MCF 10A (cell line): Measurements from ENCODE around the gene BRD1. TPM values are rescaled to one million over a fixed set of nuclear protein-coding genes. Genes with fewer than 3 reads are reported as not detected.

Experiments used
- BruUV-seq: library from RNA; stranded (reverse); fragments of 400-500 nt; replicated peaks from 2 replicates; lab custom pipeline; 2021; lab: Mats Ljungman, UMichigan
- CTCF ChIA-PET: fragments of 300-600 bp; sonication (Branson Sonifier 250); formaldehyde crosslinking; extraction: SDS; loops from one replicate; lab custom pipeline; 2021; ENCODE audit warnings: antibody characterized with exemption, inconsistent platforms; lab: Yijun Ruan, JAX
- POLR2A ChIA-PET: fragments of 300-600, 350-650 bp; sonication (Branson Sonifier 250); formaldehyde crosslinking; extraction: SDS; loops from one replicate; lab custom pipeline; 2020; ENCODE audit warnings: antibody characterized with exemption, inconsistent platforms; lab: Yijun Ruan, JAX
- DNase-seq: peaks from one replicate; pipeline ENCODE4 v3.0.0-alpha.2; 2018; ENCODE audit not compliant: unreplicated experiment
- H3K27ac Mint-ChIP-seq: one replicate; pipeline ENCODE4 v1.8.0; 2022; ENCODE audit warnings: mild to moderate bottlenecking, low read depth, mixed read lengths; ENCODE audit not compliant: unreplicated experiment
- H3K27me3 Mint-ChIP-seq: one replicate; pipeline ENCODE4 v1.8.0; 2022; ENCODE audit warnings: mixed read lengths; ENCODE audit not compliant: insufficient read depth, unreplicated experiment
- H3K36me3 Mint-ChIP-seq: one replicate; pipeline ENCODE4 v1.8.0; 2022; ENCODE audit warnings: mild to moderate bottlenecking, moderate library complexity, mixed read lengths; ENCODE audit not compliant: insufficient read depth, unreplicated experiment
- H3K4me1 Mint-ChIP-seq: one replicate; pipeline ENCODE4 v1.8.0; 2022; ENCODE audit warnings: mixed read lengths; ENCODE audit not compliant: insufficient read depth, unreplicated experiment
- H3K4me3 Mint-ChIP-seq: one replicate; pipeline ENCODE4 v1.8.0; 2022; ENCODE audit warnings: mild to moderate bottlenecking, moderate library complexity, mixed read lengths; ENCODE audit not compliant: unreplicated experiment
- H3K9me3 Mint-ChIP-seq: one replicate; pipeline ENCODE4 v1.8.0; 2022; ENCODE audit warnings: mixed read lengths; ENCODE audit not compliant: unreplicated experiment
- intact Hi-C: fragments of 100-400 bp; cut with micrococcal nuclease; formaldehyde crosslinking; loops from 2 replicates; pipeline ENCODE4 v1.14.1; 2022
- total RNA-seq: library from RNA; stranded (reverse); gene quantifications from 2 replicates; pipeline ENCODE4 v1.2.3, GENCODE V29; 2022
- TF ChIP-seq, protein P1 (sequence below): fragments of 200-600 bp; IDR thresholded peaks from one replicate; pipeline ENCODE4 v1.8.0; 2022; ENCODE audit warnings: antibody characterized with exemption, mild to moderate bottlenecking; ENCODE audit not compliant: unreplicated experiment

Gene BRD1
- total RNA-seq, 1 experiment from 2014 or later = 48.1 TPM

DNA sequence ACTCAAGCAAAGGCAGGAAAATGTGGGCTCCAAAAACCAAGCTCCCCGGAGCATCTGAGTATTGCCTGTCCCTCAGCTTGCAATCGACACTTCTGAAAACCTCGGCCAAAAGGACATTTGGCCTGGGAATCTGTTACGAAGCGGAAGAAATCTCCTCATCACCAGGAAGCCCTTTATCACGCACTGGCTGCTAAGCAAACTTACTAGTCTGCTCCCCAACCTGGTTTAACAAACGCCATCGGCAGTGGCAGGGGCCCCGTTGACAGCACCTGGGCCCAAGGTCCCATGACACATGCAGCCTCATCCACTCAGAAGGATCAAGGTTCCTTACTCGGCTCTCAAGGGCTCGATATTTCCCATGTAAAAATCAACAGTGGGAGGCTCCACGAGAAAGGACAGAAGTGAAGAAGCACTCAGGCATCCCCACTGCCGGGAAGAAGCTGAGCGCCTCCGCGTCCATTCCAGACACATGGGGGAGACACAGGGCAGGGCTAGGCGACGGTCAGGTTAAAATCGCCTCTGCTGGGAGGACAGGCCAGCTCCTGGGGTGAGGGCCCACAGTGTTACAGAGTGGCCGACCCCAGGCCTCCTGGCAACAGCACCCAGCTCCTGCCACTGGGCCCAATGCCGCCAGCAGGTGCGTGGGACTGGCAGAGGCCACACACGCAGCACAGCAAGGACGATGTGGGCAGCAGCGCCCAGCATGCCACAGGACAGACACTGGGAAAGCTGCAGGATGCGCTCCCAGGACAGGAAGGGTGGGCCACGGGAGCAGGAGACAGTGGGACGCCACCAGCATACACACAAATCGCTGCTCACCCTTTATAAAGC, 27.1 kb downstream of the BRD1 start:
- intact Hi-C loops = no loop called here
- POLR2A ChIA-PET = interaction anchor here (0.7 kb wide), 1 partner anchor 92 kb away, joined by 3 read pairs; no protein-coding TSS in a partner anchor
- H3K27ac Mint-ChIP-seq = no peak overlapping the region

DNA sequence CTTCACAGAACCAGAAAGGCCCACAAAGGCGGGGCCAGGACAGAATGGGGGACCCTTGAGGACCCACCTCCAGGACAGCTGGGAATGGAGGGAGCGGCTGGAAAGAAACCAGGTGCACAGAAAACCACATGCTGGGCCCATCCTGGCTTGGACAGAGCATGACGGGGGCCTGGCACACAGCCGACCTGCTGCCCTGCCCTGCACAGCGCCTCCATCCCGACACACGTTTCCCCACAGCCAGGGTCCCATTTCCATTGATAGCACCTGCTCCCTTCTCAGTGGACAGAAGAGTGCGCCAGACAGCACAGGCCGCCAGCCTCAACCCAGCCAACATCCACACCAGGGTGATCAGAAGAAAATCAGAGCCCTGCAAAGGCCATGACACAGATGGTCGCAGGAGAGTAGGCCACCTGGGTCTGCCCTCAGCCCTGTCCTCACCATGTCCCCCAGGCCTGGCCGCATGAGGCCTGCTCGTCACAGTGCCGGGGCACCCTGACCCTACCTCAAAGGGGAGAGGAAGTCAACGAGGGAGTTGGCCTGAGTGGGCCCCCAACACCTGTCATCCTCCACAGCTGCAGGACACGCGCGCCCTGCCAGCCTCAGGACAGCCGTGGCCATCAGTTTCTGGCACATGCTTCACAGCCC, 28.1 kb downstream of the BRD1 start:
- CTCF ChIA-PET = interaction anchor here (0.6 kb wide), 1 partner anchor 353 kb away, joined by 3 read pairs; no protein-coding TSS in a partner anchor
- POLR2A ChIA-PET = interaction anchor here (0.7 kb wide), 1 partner anchor 601 kb away, joined by 3 read pairs; no protein-coding TSS in a partner anchor
- BruUV-seq = no TSS peak
- H3K27me3 Mint-ChIP-seq = no peaks in the 10 kb centered on the region
- H3K4me3 Mint-ChIP-seq = no peak overlapping the region
- H3K27ac Mint-ChIP-seq = no peak overlapping the region
- H3K36me3 Mint-ChIP-seq = peaks cover 76% of the 10 kb centered on the region
- no peak for DNase-seq
- intact Hi-C loops = no loop called here
- H3K4me1 Mint-ChIP-seq = no peaks in the 10 kb centered on the region
- TF ChIP-seq, protein P1, sequence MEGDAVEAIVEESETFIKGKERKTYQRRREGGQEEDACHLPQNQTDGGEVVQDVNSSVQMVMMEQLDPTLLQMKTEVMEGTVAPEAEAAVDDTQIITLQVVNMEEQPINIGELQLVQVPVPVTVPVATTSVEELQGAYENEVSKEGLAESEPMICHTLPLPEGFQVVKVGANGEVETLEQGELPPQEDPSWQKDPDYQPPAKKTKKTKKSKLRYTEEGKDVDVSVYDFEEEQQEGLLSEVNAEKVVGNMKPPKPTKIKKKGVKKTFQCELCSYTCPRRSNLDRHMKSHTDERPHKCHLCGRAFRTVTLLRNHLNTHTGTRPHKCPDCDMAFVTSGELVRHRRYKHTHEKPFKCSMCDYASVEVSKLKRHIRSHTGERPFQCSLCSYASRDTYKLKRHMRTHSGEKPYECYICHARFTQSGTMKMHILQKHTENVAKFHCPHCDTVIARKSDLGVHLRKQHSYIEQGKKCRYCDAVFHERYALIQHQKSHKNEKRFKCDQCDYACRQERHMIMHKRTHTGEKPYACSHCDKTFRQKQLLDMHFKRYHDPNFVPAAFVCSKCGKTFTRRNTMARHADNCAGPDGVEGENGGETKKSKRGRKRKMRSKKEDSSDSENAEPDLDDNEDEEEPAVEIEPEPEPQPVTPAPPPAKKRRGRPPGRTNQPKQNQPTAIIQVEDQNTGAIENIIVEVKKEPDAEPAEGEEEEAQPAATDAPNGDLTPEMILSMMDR = no peak
- H3K9me3 Mint-ChIP-seq = no peaks in the 10 kb centered on the region

More for the DNA sequence above, 27.1 kb downstream of the BRD1 start:
- H3K4me1 Mint-ChIP-seq = no peaks in the 10 kb centered on the region
- TF ChIP-seq, protein P1 = no peak
- CTCF ChIA-PET = interaction anchor here (0.5 to 0.6 kb wide), 2 partner anchors 87 to 345 kb away, joined by 3 read pairs; no protein-coding TSS in a partner anchor
- no peak overlapping the region for H3K4me3 Mint-ChIP-seq
- no peak for DNase-seq
- H3K9me3 Mint-ChIP-seq = no peaks in the 10 kb centered on the region
- H3K36me3 Mint-ChIP-seq = peaks cover 71% of the 10 kb centered on the region
- BruUV-seq = no TSS peak
- H3K27me3 Mint-ChIP-seq = no peaks in the 10 kb centered on the region

GRCh38 chr22:49798486-49799151, 29.1 kb downstream of the BRD1 start:
- no TSS peak for BruUV-seq
- H3K27me3 Mint-ChIP-seq = no peaks in the 10 kb centered on the region
- H3K36me3 Mint-ChIP-seq = peaks cover 84% of the 10 kb centered on the region
- intact Hi-C loops = no loop called here
- no peaks in the 10 kb centered on the region for H3K4me1 Mint-ChIP-seq
- no peaks in the 10 kb centered on the region for H3K9me3 Mint-ChIP-seq
- TF ChIP-seq, protein P1 = no peak
- no peak overlapping the region for H3K4me3 Mint-ChIP-seq
- no peak overlapping the region for H3K27ac Mint-ChIP-seq
- DNase-seq = no peak
- ChIA-PET POLR2A (interaction anchor here (0.7 kb wide), 1 partner anchor 601 kb away, joined by 3 read pairs; no protein-coding TSS in a partner anchor), CTCF (interaction anchor here (0.5 to 0.6 kb wide), 2 partner anchors 354 to 568 kb away, joined by 3 read pairs; no protein-coding TSS in a partner anchor)
